Measurements from ENCODE around the gene FBXL20.

Gene FBXL20

DNA sequence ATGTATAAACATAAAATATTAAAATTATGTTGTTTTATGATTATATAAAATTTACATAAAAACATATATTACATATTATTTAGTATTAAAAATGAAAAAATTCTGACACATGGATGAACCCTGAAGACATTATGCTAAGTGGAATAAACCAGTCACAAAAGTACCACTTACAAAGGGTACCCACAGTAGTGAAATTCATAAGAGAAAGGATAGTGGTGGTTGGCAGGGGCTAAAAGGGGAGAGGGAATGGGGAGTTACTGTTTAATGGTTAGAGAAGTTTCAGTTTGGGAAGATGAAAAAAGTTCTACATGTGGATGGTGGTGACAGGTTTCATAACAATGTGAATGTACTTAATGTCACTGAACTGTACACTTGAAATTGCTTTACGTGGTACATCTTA is 41.4 kb downstream of the FBXL20 start:
- TF ChIP-seq, protein P1, sequence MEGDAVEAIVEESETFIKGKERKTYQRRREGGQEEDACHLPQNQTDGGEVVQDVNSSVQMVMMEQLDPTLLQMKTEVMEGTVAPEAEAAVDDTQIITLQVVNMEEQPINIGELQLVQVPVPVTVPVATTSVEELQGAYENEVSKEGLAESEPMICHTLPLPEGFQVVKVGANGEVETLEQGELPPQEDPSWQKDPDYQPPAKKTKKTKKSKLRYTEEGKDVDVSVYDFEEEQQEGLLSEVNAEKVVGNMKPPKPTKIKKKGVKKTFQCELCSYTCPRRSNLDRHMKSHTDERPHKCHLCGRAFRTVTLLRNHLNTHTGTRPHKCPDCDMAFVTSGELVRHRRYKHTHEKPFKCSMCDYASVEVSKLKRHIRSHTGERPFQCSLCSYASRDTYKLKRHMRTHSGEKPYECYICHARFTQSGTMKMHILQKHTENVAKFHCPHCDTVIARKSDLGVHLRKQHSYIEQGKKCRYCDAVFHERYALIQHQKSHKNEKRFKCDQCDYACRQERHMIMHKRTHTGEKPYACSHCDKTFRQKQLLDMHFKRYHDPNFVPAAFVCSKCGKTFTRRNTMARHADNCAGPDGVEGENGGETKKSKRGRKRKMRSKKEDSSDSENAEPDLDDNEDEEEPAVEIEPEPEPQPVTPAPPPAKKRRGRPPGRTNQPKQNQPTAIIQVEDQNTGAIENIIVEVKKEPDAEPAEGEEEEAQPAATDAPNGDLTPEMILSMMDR (IDR thresholded peaks at IDR 0.05): no peak
- peaks cover 0 to 38% (median 12%) of the 10 kb centered on the region in 4 donors for H3K4me1 ChIP-seq
- H3K36me3 ChIP-seq: no peaks in the 10 kb centered on the region
- DNase-seq: no peak
- H3K9me3 ChIP-seq: no peaks in the 10 kb centered on the region
- intact Hi-C loops (cut with DNase I; ENCODE audit: low total_unique reads): no loop called here
- no peak overlapping the region for H3K4me3 ChIP-seq
- H3K27me3 ChIP-seq: no peaks in the 10 kb centered on the region
- no peak overlapping the region for H3K27ac ChIP-seq

DNA sequence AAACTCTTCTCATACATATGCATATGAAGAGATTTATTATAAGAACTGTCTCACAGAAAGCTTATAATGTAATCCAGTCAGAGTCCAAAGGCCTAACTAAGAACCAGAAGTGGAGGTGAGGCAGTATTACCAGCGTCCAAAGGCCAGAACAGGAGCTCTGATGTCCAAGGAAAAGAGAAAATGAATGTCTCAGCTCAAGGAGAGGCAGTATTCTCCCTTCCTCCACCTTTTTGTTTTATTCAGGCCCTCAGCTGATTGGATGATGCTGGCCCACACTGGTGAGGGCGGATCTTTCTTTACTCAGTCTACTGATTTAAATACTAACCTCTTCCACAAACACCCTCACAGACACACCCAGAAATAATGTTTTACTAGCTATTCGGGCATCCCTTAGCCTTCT is 43.4 kb downstream of the FBXL20 start:
- intact Hi-C loops (cut with DNase I; ENCODE audit: low total_unique reads): no loop called here
- Histone ChIP-seq H3K36me3 (no peaks in the 10 kb centered on the region), H3K27ac (no peak overlapping the region), H3K9me3 (no peaks in the 10 kb centered on the region), H3K4me3 (no peak overlapping the region), H3K4me1 (peaks cover 0 to 21% (median 0%) of the 10 kb centered on the region in 4 donors), H3K27me3 (no peaks in the 10 kb centered on the region)
- DNase-seq: no peak
- TF ChIP-seq, protein P1 (IDR thresholded peaks at IDR 0.05): no peak

DNA sequence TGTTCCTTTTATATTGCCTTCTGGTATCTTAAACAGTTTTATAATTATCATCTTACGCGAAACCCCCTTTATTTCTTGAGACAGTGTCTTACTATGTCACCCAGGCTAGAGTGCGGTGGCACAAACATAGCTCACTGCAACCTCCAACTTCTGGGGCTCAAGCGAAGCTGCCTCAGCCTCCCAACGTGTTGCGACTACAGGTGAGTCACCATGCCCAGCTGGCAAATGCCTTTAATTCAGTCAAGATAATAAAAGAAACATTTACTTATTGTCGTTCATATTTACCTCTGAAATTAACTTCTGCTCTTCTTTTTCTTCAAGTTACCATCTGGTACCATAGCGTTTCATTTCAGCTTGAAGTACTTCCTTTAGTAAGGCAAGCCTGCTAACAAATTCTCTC is 43.9 kb downstream of the FBXL20 start:
- H3K4me1 ChIP-seq: peaks cover 0 to 24% (median 0%) of the 10 kb centered on the region in 4 donors
- no peaks in the 10 kb centered on the region for H3K9me3 ChIP-seq
- H3K4me3 ChIP-seq: no peak overlapping the region
- H3K27ac ChIP-seq: no peak overlapping the region
- DNase-seq: no peak
- TF ChIP-seq, protein P1 (IDR thresholded peaks at IDR 0.05): no peak
- no peaks in the 10 kb centered on the region for H3K27me3 ChIP-seq
- intact Hi-C loops (cut with DNase I; ENCODE audit: low total_unique reads): no loop called here
- H3K36me3 ChIP-seq: no peaks in the 10 kb centered on the region

DNA sequence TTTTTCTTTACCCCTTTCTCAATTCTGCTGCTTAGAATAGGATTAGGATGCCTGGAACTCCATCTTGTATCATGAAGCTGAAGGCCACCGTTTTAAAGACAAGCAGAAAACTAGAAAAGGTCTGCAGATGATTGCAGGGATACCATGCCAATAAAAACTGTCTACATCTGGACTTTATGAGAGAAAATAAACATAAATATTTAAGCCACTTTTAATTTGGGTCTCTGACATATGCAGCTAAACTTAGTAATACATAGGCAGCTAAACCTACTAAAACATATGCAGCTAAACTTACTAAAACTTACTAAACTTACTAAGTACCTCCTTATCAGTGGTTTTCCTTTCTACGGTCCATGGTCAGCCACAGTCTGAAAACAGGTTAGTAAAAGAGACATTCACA is 48.4 kb downstream of the FBXL20 start:
- TF ChIP-seq, protein P1 (IDR thresholded peaks at IDR 0.05): no peak
- intact Hi-C loops (cut with DNase I; ENCODE audit: low total_unique reads): no loop called here
- Histone ChIP-seq H3K36me3 (no peaks in the 10 kb centered on the region), H3K4me1 (peaks cover 0 to 14% (median 6%) of the 10 kb centered on the region in 4 donors), H3K4me3 (no peak overlapping the region), H3K27me3 (no peaks in the 10 kb centered on the region), H3K9me3 (no peaks in the 10 kb centered on the region), H3K27ac (no peak overlapping the region)
- DNase-seq: no peak

DNA sequence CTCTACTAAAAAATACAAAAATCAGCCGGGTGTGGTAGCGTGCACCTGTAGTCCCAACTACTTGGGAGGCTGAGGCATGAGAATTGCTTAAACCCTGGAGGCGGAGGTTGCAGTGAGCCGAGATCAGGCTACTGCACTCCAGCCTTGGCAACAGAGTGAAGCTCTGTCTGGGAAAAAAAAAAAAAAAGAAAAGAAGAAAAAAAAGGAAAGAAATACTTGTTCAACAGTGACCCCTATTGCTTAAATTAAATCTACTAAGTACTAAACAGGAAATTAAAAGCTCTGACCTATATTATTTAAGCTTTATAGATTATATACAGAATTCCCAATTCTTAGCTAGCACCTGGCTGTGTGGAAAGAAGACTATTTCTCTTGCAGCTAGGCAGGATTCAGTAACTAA is 48.9 kb downstream of the FBXL20 start:
- intact Hi-C loops (cut with DNase I; ENCODE audit: low total_unique reads): no loop called here
- H3K36me3 ChIP-seq: no peaks in the 10 kb centered on the region
- no peak for DNase-seq
- no peak overlapping the region for H3K27ac ChIP-seq
- no peaks in the 10 kb centered on the region for H3K9me3 ChIP-seq
- H3K4me3 ChIP-seq: no peak overlapping the region
- TF ChIP-seq, protein P1 (IDR thresholded peaks at IDR 0.05): no peak
- H3K27me3 ChIP-seq: no peaks in the 10 kb centered on the region
- peaks cover 0 to 14% (median 6%) of the 10 kb centered on the region in 4 donors for H3K4me1 ChIP-seq

DNA sequence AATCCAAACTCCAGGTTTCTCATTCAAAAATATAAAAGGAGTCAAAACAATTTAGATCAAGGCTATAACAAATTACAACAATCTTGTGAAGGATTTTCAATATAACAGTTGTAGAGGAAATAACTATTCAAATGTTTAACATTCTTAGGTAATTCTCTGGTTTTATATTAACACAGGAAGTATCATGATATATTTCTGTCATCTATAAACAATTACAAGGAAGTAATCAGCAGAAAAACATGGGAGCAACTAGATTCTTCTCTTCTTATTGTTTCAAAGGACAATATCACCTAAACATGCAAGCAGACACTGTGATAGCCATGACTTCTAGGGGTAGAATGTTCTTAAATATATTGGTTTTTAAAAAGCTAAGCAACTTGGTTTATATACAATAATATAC is 49.9 kb downstream of the FBXL20 start:
- H3K9me3 ChIP-seq: no peaks in the 10 kb centered on the region
- TF ChIP-seq, protein P1 (IDR thresholded peaks at IDR 0.05): no peak
- DNase-seq: no peak
- H3K4me1 ChIP-seq: peaks cover 0 to 14% (median 6%) of the 10 kb centered on the region in 4 donors
- H3K4me3 ChIP-seq: no peak overlapping the region
- intact Hi-C loops (cut with DNase I; ENCODE audit: low total_unique reads): no loop called here
- H3K27me3 ChIP-seq: no peaks in the 10 kb centered on the region
- no peaks in the 10 kb centered on the region for H3K36me3 ChIP-seq
- no peak overlapping the region for H3K27ac ChIP-seq
